Lung (tissue), 16 donors: ENCODE measurements around the gene MYMK. TPM values are rescaled to one million over a fixed set of nuclear protein-coding genes. Genes with fewer than 3 reads are reported as not detected.

Experiments
- ATAC-seq: fragments of 200-7000 bp; cut with Tn5 transposase; one replicate; pipeline ENCODE4 v1.9.1; 2020; ENCODE audit warnings: moderate number of reproducible peaks; ENCODE audit not compliant: insufficient read depth, low FRiP score
- DNase-seq, 3 donors: peaks; one replicate each; pipeline ENCODE4 v3.0.0-alpha.2; 2013 to 2017
- H3K27ac ChIP-seq, 2 donors: one replicate each; pipeline ENCODE4 v1.5.1; 2013; ENCODE audit warnings: mild to moderate bottlenecking in 2 of 2, moderate library complexity in 2 of 2, control low read depth in 1 of 2, inconsistent platforms in 1 of 2, low read depth in 1 of 2, low read length in 1 of 2
- H3K27me3 ChIP-seq, 3 donors: one replicate each; pipeline ENCODE4 v1.5.1; 2013; ENCODE audit warnings: low read length in 2 of 3; ENCODE audit not compliant: control insufficient read depth in 3 of 3, insufficient read depth in 3 of 3
- H3K36me3 ChIP-seq, 4 donors: one replicate each; pipeline ENCODE4 v1.5.1; 2013; ENCODE audit warnings: low read length in 4 of 4, mild to moderate bottlenecking in 1 of 4, moderate library complexity in 1 of 4; ENCODE audit not compliant: control insufficient read depth in 4 of 4, insufficient read depth in 4 of 4
- H3K4me1 ChIP-seq, 5 donors: one replicate each; pipeline ENCODE4 v1.5.1; 2013; ENCODE audit warnings: low read length in 5 of 5, mild to moderate bottlenecking in 2 of 5, moderate library complexity in 1 of 5; ENCODE audit not compliant: control insufficient read depth in 5 of 5, insufficient read depth in 5 of 5
- H3K4me3 ChIP-seq: one replicate; pipeline ENCODE4 v1.5.1; 2013; ENCODE audit warnings: mild to moderate bottlenecking, control low read depth, moderate library complexity
- H3K9ac ChIP-seq, 2 donors: one replicate each; pipeline ENCODE4 v1.5.1; 2013; ENCODE audit warnings: low read length in 2 of 2, control low read depth in 1 of 2; ENCODE audit not compliant: insufficient read depth in 1 of 2
- H3K9me3 ChIP-seq, 4 donors: one replicate each; pipeline ENCODE4 v1.5.1; 2013; ENCODE audit warnings: low read length in 3 of 4, mild to moderate bottlenecking in 1 of 4, moderate library complexity in 1 of 4; ENCODE audit not compliant: control insufficient read depth in 4 of 4, insufficient read depth in 3 of 4
- WGBS, 2 donors: extraction: QIAGEN DNeasy Blood & Tissue Kit; methylation state at CpG; one replicate each; pipeline ENCODE4 v1.1.7; 2013; 5-methylcytosine and 5-hydroxymethylcytosine counted together
- long read RNA-seq, 5 donors: transcript quantifications; one replicate each; lab custom pipeline, GENCODE V29; 2026
- polyA plus RNA-seq, 2 donors: library from polyadenylated mRNA; stranded (reverse); fragments of 200-250 nt; gene quantifications; one replicate each; pipeline ENCODE4 v1.2.1, GENCODE V29; 2013
- total RNA-seq, 2 donors: library from RNA; depleted of rRNA in 1 of 2; stranded (reverse); fragments of >200 nt in 1 of 2; gene quantifications; one replicate each; pipeline ENCODE4 v1.2.1, GENCODE V29; 2014 to 2021
- TF ChIP-seq, protein P1 (sequence below): IDR thresholded peaks from 2 replicates; pipeline ENCODE4 v1.5.1; 2012; ENCODE audit warnings: mild to moderate bottlenecking; ENCODE audit errors: control extremely low read depth, extremely low read depth
- donor health status: control.
- donor health status: control.
- donor health status: Bipolar disorder and iron deficiency.
- donor health status: healthy.
- donor health status: DM: yes; HTN: yes; CAD: no.

The MYMK gene, protein sequence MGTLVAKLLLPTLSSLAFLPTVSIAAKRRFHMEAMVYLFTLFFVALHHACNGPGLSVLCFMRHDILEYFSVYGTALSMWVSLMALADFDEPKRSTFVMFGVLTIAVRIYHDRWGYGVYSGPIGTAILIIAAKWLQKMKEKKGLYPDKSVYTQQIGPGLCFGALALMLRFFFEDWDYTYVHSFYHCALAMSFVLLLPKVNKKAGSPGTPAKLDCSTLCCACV
- total RNA-seq (not detected), polyA plus RNA-seq (not detected)
- long read RNA-seq, donor 1, result 0 reads
- long read RNA-seq, donor 2, result 0 reads
- long read RNA-seq, donor 3, result 0 reads
- long read RNA-seq, donor 4, result 0 reads
- long read RNA-seq, donor 5, result 0 reads

DNA sequence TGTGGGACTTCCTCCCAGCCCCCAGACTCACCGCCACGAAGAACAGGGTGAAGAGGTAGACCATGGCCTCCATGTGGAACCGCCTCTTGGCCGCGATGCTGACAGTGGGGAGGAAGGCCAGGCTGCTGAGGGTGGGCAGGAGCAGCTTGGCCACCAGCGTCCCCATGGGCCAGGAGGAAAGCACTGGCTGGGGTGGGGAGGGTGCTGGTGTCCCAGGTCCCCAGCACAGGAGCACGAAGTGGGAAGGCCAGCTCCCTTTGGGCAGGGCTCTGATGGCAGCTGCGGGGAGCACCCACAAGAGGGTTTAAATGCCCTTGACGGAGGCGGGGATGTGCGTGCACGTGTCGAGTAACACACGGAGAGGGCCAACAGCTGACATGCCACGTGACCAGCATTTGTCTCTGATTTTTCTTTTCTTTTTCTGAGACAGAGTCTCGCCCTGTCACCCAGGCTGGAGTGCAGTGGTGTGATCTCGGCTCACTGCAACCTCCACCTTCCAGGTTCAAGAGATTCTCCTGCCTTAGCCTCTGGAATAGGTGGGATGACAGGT, at the start of gene MYMK:
Gene MYMK, minus strand, starts transcription at position 281 of the 550 bp plus-strand sequence. Its CDS starts 115 bp downstream, at position 166.
- WGBS, 2 donors, result 95 to 97% methylated on average over 17 of the region's 17 CpGs
- H3K36me3 ChIP-seq, result no peaks in the 10 kb centered on the region
- no peak within 1 kb of the TSS for H3K27ac ChIP-seq
- TF ChIP-seq, protein P1, sequence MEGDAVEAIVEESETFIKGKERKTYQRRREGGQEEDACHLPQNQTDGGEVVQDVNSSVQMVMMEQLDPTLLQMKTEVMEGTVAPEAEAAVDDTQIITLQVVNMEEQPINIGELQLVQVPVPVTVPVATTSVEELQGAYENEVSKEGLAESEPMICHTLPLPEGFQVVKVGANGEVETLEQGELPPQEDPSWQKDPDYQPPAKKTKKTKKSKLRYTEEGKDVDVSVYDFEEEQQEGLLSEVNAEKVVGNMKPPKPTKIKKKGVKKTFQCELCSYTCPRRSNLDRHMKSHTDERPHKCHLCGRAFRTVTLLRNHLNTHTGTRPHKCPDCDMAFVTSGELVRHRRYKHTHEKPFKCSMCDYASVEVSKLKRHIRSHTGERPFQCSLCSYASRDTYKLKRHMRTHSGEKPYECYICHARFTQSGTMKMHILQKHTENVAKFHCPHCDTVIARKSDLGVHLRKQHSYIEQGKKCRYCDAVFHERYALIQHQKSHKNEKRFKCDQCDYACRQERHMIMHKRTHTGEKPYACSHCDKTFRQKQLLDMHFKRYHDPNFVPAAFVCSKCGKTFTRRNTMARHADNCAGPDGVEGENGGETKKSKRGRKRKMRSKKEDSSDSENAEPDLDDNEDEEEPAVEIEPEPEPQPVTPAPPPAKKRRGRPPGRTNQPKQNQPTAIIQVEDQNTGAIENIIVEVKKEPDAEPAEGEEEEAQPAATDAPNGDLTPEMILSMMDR, result no peak
- H3K4me1 ChIP-seq, result peaks cover 2 to 58% (median 26%) of the 10 kb centered on the region in 5 donors
- no peaks in the 10 kb centered on the region for H3K9me3 ChIP-seq
- DNase-seq (no peak), ATAC-seq (no peak)
- no peak within 1 kb of the TSS for H3K9ac ChIP-seq
- H3K27me3 ChIP-seq, result no peaks in the 10 kb centered on the region
- no peak within 1 kb of the TSS for H3K4me3 ChIP-seq

DNA sequence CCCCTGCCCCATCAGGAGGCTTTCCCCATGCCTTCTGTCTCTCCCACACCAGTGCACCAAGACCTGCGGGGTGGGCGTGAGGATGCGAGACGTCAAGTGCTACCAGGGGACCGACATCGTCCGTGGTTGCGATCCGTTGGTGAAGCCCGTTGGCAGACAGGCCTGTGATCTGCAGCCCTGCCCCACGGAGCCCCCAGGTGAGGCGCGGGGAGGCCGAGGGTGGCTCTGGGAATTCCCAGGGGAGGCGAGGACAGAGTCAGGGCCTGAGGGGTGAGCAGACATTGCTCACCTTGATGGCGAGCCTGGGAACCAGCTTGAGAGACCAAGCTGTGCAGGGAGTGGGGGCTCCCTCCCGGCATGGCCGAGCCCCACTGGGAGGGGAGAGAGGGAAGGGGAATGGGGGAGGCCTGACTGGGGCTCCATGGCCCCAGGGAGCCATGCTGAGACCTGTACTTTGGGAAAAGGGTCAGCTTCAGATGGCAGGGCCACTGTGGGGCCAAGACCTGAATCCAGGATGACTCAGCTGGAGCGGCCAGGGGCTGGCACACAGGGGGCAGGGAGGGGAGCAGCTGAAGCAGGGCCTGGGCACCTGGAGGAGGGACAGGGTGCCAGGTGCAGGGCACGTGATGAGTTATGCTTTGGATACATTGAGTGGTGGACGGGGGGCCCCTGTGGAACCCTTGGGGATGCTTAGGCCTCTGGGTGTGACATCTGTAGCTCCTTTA, 49.2 kb upstream of the MYMK start:
- TF ChIP-seq, protein P1, result no peak
- no peaks in the 10 kb centered on the region for H3K9me3 ChIP-seq
- H3K27ac ChIP-seq, result no peak overlapping the region
- peaks cover 0 to 7% (median 0%) of the 10 kb centered on the region in 3 donors for H3K27me3 ChIP-seq
- DNase-seq (no peak), ATAC-seq (no peak)
- peaks cover 0 to 53% (median 8%) of the 10 kb centered on the region in 5 donors for H3K4me1 ChIP-seq
- WGBS, 2 donors, result 93 to 98% methylated on average over 19 to 21 of the region's 21 CpGs
- H3K4me3 ChIP-seq, result no peak overlapping the region
- H3K9ac ChIP-seq, result no peak overlapping the region
- peaks cover 0 to 4% (median 0%) of the 10 kb centered on the region in 4 donors for H3K36me3 ChIP-seq

DNA sequence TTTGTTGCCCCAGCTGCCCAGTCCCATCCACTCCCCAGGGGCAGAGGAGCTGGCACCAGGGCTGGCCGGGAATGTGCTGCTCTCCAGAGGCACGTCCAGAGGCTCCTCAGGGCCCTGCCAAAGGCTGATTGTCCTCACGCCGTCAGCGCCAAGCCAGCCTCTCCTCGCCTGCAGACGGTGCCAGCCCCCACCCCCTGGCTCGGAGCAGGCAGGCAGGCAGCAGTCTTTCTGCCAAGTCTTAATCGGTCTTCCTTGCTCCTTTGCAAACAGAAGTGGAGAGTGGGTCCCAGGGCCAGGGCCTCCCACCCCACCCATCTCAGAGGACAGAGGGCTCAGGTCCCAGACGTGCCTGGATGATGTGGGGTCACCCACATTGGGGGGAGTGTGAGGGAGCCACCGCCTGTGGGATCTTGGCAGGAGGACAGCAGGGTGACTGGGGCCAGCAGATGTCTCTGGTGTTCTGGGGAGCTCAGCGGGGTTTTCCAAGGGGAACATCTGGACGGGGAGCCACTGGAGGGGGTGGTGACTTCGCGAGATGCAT, 48.1 kb upstream of the MYMK start:
- TF ChIP-seq, protein P1, result no peak

More for the DNA sequence above, 48.1 kb upstream of the MYMK start:
- no peak overlapping the region for H3K4me3 ChIP-seq
- H3K9me3 ChIP-seq, result no peaks in the 10 kb centered on the region
- ATAC-seq (no peak), DNase-seq (peak; percentile 71 to 75 (median 75))
- peaks cover 0 to 50% (median 8%) of the 10 kb centered on the region in 5 donors for H3K4me1 ChIP-seq
- H3K27ac ChIP-seq, result no peak overlapping the region
- no peak overlapping the region for H3K9ac ChIP-seq
- WGBS, 2 donors, result 57 to 78% methylated on average over 15 of the region's 15 CpGs
- peaks cover 0 to 5% (median 0%) of the 10 kb centered on the region in 3 donors for H3K27me3 ChIP-seq
- H3K36me3 ChIP-seq, result peaks cover 0 to 4% (median 0%) of the 10 kb centered on the region in 4 donors
